Smooth muscle cell of the umbilical artery (primary cell): ENCODE measurements around the gene CAPN7. TPM values are rescaled to one million over a fixed set of nuclear protein-coding genes. Genes with fewer than 3 reads are reported as not detected.

ENCODE experiments used
- total RNA-seq: library from RNA; depleted of rRNA; stranded (reverse); fragments of >200 nt; gene quantifications from 2 replicates; pipeline ENCODE4 v1.2.3, GENCODE V29; 2014

CAPN7 gene
- total RNA-seq: 34.4 and 41.1 TPM in 2 replicates

GRCh38 chr3:15205934-15206661 lies at the start of gene CAPN7:
TSS of gene CAPN7 (plus strand) at chr3:15206246. CDS start at chr3:15206496, 250 bp downstream.

Other genes with a start within 250 kb of the CAPN7 start
- 16.6 and 21.1 TPM in 2 replicates for gene MRPS25, start 140.9 kb upstream of the CAPN7 start, total RNA-seq
- 24.1 and 28.2 TPM in 2 replicates for gene RBSN, start 107.1 kb upstream of the CAPN7 start, total RNA-seq
- 15.7 and 18.5 TPM in 2 replicates for gene SH3BP5, start 126.3 kb downstream of the CAPN7 start, total RNA-seq
- 27.1 and 34.7 TPM in 2 replicates for gene METTL6, start 221.3 kb downstream of the CAPN7 start, total RNA-seq
- 25.4 and 26.1 TPM in 2 replicates for gene EAF1, start 221.4 kb downstream of the CAPN7 start, total RNA-seq